Central memory CD4-positive, alpha-beta T cell (primary cell): ENCODE results near the gene SEL1L3.
A peak's percentile ranks its signal among the peaks of the same experiment; 100 is the strongest.
"Not testable (repeated sequence)": the region's sequence is repeated elsewhere in the genome, so short reads cannot be mapped to it uniquely, and the experiment has no call there.

Source experiments
- DNase-seq: peaks from one replicate; pipeline ENCODE4 v3.0.0; 2022
- total RNA-seq, 3 experiments: gene quantifications; one replicate each; lab custom pipeline; 2026; lab: John Stamatoyannopoulos, UW

Gene SEL1L3
- total RNA-seq, result 74.9 to 151 (median 77.6) reads per million in 3 experiments

- DNase-seq, result peak; percentile 36
These were observed at the start of gene SEL1L3 for GRCh38 chr4:25862411-25863346. Gene SEL1L3 (minus strand): TSS chr4:25862988. CDS start chr4:25862836, 152 bp downstream.

DNA sequence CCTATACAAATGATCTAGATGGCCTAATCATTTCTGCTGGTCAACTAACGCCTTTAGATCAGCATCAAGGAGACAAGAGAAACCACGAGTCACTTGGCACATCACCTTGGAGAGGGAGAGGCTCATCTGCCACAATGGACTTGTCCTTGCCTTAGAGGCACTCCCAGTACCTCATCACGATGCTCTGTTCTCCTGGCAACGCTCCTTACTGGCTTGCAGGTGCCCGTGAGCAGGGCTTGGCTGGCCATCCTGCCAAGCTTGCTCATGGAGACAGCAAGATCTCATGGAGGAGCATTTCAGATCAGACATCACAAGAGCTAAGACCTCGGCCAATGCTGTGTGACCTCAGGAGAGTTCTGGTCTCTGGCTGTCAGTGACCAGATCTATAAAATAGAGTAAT lies 48.6 kb upstream of the SEL1L3 start:
- no peak for DNase-seq

DNA sequence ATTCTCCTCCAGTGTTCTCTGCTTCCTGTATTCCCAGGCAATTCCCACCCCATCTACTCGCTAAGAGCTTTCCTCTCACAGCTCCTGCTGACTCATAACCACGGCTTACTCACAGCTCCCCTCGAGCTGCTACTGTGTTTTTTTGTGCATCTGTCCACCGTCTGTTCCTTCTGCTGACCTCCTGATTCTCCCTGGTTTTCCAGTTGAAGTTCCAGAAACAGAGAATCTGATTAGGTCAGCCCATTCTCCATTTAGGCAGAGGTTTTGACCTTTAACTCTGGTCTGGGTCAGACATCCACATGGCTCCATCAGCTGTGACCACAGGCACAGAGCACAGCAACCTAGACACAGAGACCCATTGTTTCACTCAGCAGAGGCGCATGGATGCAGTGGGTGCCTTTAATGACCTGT lies 45.7 kb upstream of the SEL1L3 start:
- DNase-seq, result no peak

GRCh38 chr4:25906113-25906512 lies 43.3 kb upstream of the SEL1L3 start:
- not testable (repeated sequence) for DNase-seq

DNA sequence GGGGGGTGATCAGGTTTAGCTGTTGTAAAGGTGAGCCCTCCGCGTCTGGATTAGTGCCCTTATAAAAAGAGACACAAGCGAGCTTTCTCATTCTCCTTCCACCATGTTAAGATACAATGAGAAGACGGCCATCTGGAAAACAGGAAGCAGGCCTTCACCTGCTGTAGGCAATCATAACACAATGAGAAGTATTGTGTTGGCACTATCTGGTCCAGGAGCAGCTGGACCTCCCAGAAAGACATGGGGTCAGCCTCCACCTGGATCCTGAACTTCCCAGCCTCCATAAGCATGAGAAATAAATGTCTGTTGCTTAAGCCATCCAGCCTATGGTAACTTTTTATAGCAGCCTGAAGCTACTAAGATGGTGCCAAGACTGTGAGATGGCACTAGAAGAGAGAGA lies 42.6 kb upstream of the SEL1L3 start:
- no peak for DNase-seq

DNA sequence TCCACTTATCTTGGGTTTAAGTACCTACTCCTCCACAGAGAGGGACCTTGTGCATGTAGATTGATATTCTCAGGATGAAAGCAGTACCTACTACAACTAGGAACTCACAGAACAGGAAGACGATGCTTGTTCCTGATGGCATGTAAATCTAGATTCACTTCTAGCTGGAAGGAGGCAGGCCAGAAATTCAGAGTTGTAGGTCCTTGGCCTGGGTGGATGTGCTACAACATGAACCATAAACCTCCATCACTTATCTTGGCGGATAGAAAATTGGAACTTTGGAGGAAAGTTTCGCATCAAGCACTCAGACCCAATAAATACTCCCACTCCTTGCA lies 41.9 kb upstream of the SEL1L3 start:
- no peak for DNase-seq

- no peak for DNase-seq
These were observed 41.3 kb upstream of the SEL1L3 start for GRCh38 chr4:25903900-25904747.

GRCh38 chr4:25901030-25901430 lies 38.2 kb upstream of the SEL1L3 start:
- no peak for DNase-seq

DNA sequence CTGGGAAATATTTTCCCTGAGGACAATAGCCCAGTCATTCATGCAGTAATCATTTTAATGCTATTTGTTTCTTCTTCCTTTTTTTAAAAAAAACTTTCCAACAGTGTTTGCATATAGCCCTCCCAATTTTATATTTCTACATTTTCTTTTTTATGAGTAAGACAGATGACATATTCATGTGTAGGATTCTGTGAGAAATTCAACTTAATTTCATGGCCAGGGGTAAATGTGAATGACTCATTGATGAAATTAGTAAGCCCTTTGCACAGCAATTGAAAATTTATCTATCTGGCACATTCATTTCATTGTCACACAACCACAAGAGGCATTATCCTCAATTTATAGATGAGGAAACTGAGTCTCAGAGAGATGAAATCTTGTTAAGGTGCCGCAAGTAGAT lies 37.5 kb upstream of the SEL1L3 start:
- no peak for DNase-seq

DNA sequence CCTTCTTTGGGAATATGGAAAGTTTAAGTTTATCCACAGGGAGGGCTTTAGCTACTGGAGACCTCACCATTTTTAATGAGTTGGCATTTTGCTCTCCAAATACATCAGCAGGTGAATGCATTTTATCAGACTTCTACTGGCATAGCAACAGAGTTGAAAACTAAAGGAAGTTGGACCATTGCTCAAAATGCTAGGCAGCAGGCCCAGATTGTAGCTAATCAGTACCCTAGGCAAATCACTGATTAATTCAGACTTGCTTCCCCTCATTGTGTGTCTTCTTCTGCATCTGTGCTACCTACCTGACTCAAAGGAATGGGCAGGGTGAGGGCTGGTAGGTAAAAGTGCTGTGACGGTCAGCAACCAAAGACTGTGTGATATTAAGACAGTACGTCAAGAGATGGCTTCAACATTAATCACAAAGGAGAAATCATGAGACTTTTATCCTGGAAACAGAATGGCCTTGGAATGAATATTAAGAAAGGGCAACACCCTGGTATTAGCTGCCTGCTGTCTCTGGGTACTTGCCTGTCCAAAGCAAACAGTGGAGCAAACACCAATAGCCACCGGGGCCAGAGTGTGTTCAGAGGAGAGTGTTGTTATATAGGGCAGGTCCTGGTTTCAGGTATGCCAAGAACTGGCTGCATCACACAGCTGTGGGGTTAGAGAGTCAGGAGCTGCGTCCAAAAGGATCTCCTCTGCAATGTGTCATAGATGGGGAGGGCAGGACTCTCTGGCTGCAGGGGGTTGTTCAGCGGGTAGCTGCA lies 34.2 kb upstream of the SEL1L3 start:
- no peak for DNase-seq

DNA sequence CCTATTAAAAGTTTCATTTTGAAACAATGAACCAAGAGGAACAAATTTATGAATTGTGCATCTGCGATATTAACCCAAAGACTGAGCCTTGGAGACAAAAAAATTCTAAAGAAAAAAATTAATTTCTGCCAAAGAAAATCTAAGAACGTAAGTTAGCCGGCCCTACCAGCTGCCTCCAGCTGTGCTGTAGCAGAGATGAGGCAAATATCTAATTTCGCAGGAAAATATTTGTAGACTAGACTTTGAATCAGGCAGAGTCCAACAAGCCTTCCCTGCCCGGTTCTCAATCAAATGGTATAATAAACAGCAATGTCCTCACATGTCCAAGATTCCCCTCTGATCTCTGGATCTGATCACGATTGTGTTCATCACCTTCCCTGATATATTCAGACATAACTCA lies 30.0 kb upstream of the SEL1L3 start:
- no peak for DNase-seq

GRCh38 chr4:25890571-25891485 lies 28.0 kb upstream of the SEL1L3 start:
- no peak for DNase-seq

DNA sequence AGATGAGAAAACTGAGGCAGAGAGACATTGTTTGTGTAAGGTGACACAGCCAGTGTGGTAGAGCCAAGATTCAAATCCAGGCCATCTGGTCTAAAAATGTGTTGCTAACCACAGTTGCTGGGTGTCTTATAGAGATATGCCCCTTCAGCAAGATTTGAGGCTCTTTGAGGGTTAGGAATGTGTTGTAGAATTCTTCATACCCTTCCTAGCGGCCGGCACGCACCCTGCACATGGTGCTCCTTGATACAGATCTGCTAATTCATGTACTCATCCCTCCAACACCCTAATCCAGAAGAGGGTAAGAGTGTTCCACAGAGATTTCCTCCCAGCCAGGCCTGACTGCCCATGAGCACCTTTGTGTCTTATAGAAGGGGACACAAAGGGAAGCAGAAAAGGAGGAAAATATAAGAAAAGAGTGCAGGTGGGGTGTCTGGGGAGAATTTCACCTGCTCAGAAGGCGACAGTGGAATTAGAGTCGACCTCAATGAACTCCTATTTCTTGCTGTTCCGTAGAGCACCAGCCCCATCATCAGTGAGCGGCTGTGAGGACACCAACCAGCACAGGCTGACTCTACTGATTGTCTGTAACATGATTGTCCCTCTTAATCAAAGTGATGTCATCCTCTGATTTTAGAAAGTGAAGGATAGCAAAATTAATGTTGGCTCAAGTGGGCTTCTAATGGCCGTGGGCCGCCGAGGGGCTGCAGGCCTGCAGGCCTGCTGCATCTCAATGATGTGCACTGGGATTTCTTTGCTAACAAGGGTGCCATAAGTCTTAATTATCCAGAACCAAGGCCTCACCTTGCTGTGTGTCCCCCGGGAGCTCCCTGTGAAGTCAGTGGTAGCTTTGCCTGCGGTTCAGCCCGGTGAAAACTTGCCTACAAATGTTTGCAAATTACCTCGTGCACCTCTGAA lies 27.1 kb upstream of the SEL1L3 start:
- DNase-seq, result no peak

DNA sequence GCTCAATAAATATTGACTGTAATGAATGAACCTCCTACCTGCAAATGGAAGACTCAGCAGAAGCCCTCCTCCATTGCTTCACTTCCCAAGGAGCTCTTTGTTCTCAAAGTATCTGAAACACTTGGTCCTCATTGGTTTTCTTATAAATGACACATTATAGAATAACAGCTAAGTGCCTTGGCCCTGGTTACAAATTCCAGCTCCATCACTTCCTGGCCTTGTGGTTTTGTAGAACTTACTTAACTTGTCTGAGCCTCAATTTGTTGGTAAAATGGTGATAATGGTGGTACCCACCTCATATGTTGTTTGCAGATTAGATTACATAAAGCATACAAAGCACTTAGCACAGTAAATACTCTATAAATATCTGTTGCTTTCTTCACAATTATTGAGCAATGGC lies 26.0 kb upstream of the SEL1L3 start:
- no peak for DNase-seq

DNA sequence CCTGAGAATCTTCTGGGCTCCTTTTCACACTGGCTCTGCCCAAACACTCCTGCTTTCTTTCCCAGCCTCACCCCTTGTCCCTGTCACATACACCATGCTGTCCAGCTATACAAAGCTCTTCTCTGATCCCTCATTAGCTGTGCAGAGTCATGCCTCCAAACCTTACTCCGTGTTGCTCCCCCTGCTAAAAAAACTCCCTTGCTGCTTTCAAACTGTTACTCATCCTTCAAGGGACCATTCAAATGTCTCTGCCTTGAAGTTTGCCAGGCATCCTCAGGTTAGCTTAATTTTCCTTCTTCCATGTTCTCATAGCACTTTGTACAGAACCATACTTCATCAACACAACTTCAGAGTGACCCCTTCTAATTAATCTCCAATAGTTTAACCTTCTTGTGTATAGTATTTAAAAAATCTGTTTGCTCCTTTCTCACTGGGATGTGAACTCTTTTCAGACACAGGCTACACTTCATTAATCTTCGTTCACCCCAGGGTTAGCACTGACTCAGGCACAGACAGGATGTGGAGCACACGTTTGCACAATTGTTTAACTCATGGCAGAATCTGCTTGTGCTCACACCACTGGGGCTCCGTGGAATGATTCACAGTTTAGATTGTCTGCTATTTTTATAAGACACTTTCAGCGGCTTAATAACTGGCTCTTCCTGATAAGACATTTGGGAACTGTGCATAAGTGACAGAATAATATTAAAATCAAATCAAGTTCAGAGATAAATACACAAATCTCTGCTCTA lies 21.4 kb upstream of the SEL1L3 start:
- no peak for DNase-seq

DNA sequence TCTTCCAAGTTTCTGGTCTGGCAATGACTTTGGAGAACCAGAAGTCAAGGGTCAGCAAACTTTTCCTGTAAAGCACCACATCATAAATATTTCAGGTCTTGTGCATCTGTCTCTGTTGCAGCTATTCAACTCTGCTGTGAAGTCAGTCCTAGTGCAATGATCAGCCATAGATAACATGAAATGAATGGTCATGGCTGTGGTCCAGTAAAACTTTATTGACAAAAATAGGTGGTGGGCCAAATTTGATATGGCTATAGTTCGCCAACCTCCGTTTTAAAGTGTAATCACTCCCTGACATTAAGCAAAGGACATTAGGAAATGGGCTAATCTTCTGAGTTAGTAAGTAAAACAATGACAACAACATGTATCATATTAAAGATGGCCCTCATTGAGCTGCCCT lies 20.8 kb upstream of the SEL1L3 start:
- no peak for DNase-seq

DNA sequence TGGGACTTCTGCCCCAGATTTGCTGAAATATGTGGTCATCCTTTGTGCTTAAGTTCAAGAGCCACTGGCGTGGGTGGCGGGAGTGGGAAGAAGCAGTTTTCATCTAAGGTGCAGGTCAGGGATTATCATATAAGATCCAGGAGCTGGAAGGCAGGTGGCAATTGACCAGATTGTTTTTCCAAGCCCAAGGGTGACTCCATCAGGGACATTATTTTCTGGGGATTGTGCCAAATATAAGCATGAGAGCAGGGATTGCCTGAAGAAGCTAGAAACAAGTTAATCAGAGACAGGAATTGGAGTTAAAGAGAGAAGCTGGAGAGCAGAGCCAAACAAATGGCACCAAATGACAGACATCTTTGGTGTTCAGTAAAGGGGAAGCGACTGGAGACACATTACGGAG lies 19.4 kb upstream of the SEL1L3 start:
- no peak for DNase-seq

DNA sequence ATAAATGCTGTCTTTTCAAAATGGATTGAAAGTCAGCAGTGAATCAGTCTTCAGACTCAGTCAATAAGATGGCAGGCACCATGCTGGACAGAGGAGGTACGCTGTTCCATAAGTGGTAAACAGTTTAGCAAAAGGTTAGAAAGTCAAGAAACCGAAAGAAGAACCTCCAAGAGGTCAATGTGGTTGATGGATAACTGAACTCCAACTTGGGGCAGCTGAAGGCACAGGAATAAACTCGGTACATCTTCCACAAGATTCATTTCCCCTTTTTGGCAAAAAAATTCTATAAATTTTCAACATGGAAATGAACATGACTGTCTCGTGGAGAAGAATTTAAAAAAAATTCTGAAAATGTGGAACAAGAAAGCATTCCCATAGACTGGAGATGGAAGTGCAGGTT lies 18.4 kb upstream of the SEL1L3 start:
- DNase-seq, result no peak

- no peak for DNase-seq
These were observed 17.3 kb upstream of the SEL1L3 start for GRCh38 chr4:25879991-25880651.
